ENCODE data around the gene ARHGAP42. TPM values are rescaled to one million over a fixed set of nuclear protein-coding genes. Genes with fewer than 3 reads are reported as not detected.

The ARHGAP42 gene
- total and polyA plus RNA-seq, 10 donors = 3.5 to 31.0 (median 19.6) TPM

DNA sequence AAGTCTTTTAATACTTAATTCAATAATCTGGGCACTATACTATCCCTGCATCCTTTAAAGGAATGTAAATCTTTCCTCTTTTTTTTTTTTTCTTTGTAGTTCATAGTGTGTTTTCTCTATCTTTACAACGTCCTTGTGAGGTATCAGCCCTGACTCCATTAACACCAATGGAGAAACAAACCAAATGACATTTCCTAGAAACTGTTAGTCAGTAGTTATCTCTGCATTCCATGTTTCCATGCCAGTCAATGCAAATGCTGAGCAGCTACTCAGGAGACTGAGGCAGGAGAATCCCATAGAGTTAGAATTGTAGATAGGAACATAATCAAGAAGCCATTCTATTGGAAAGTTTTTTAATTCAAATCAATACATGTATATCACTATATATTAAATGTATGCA, 182.2 kb downstream of the ARHGAP42 start:
- no peak for DNase-seq
- Histone ChIP-seq H3K36me3 (no peaks in the 10 kb centered on the region), H3K4me3 (no peak overlapping the region), H3K4me1 (no peaks in the 10 kb centered on the region), H3K9me3 (peaks cover 0 to 9% (median 7%) of the 10 kb centered on the region in 8 donors), H3K27ac (no peak overlapping the region), H3K27me3 (replicated peaks in 1 of 7) (no peaks in the 10 kb centered on the region)
- WGBS, 5 donors = 58 to 100% (median 70%) methylated on average over 1 of the region's 1 CpG
- intact Hi-C loops (cut with DNase I; ENCODE audit: low total_unique reads) = no loop called here
- TF ChIP-seq CTCF (IDR thresholded peaks at IDR 0.05 in 8 of 11, conservative IDR thresholded peaks at IDR 0.05 in 3 of 11) = no peak
- no peak for TF ChIP-seq POLR2A (IDR thresholded peaks at IDR 0.05)
- no peak for TF ChIP-seq POLR2AphosphoS5 (IDR thresholded peaks at IDR 0.05)

GRCh38 chr11:100870138-100870537, 183.1 kb downstream of the ARHGAP42 start:
- intact Hi-C loops (cut with DNase I; ENCODE audit: low total_unique reads) = no loop called here
- Histone ChIP-seq H3K4me3 (no peak overlapping the region), H3K36me3 (no peaks in the 10 kb centered on the region), H3K27me3 (replicated peaks in 1 of 7) (no peaks in the 10 kb centered on the region), H3K4me1 (no peaks in the 10 kb centered on the region), H3K9me3 (peaks cover 0 to 9% (median 7%) of the 10 kb centered on the region in 8 donors), H3K27ac (no peak overlapping the region)
- no peak for DNase-seq
- WGBS, 5 donors = 63 to 81% (median 77%) methylated on average over 4 of the region's 4 CpGs
- TF ChIP-seq POLR2A (IDR thresholded peaks at IDR 0.05) (no peak), POLR2AphosphoS5 (IDR thresholded peaks at IDR 0.05) (no peak), CTCF (IDR thresholded peaks at IDR 0.05 in 8 of 11, conservative IDR thresholded peaks at IDR 0.05 in 3 of 11) (no peak)

GRCh38 chr11:100872951-100873740, 186.1 kb downstream of the ARHGAP42 start:
- no peaks in the 10 kb centered on the region for H3K4me1 ChIP-seq
- H3K9me3 ChIP-seq = no peaks in the 10 kb centered on the region

More at GRCh38 chr11:100872951-100873740, 186.1 kb downstream of the ARHGAP42 start:
- 78 to 88% (median 82%) methylated on average over 3 of the region's 3 CpGs for WGBS, 5 donors
- Histone ChIP-seq H3K36me3 (no peaks in the 10 kb centered on the region), H3K4me3 (no peak overlapping the region), H3K27me3 (replicated peaks in 1 of 7) (no peaks in the 10 kb centered on the region), H3K27ac (no peak overlapping the region)
- intact Hi-C loops (cut with DNase I; ENCODE audit: low total_unique reads) = no loop called here
- DNase-seq = no peak
- TF ChIP-seq POLR2A (IDR thresholded peaks at IDR 0.05) (no peak), CTCF (IDR thresholded peaks at IDR 0.05 in 8 of 11, conservative IDR thresholded peaks at IDR 0.05 in 3 of 11) (no peak), POLR2AphosphoS5 (IDR thresholded peaks at IDR 0.05) (no peak)

Data from spleen (tissue), 11 donors.